ENCODE data around the gene FECH.

The FECH gene

DNA sequence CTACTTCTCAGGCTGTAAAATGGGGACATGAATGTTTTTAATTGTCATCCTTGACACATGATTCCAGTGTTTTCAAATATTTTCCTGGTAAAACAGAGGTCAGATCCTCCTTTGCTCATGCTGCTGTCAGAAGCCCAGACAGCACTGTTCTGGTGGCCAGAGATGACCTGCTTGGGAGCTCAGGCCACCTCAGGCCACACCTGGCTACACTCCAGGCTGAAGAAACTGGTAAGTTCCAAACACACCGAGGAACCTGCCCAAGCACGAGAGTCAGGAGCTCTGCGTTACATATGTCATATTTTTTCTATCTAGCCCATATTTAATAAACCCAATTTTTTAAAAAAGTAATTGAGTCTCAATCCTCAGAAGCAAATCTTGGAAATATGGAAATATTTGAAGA, 47.9 kb downstream of the FECH start (continued):
- no peak for TF ChIP-seq HIC1 (tag by site-specific recombination; IDR thresholded peaks at IDR 0.05)
- TF ChIP-seq ZNF677 (tag by site-specific recombination; IDR thresholded peaks at IDR 0.05): no peak
- TF ChIP-seq ZEB2 (tag by site-specific recombination; IDR thresholded peaks at IDR 0.05): no peak
- no peak for TF ChIP-seq ZFP41 (tag by site-specific recombination; IDR thresholded peaks at IDR 0.05; ENCODE audit: borderline replicate concordance)
- no peak for TF ChIP-seq ZNF214 (tag by site-specific recombination; IDR thresholded peaks at IDR 0.05; ENCODE audit: borderline replicate concordance)
- no peak for TF ChIP-seq KLF16 (tag by site-specific recombination; IDR thresholded peaks at IDR 0.05)
- TF ChIP-seq ZSCAN4 (tag by site-specific recombination; IDR thresholded peaks at IDR 0.05): no peak
- no peak for TF ChIP-seq ZNF223 (tag by site-specific recombination; IDR thresholded peaks at IDR 0.05)
- TF ChIP-seq HOXA7 (CRISPR knock-in tag; IDR thresholded peaks at IDR 0.05; ENCODE audit: borderline replicate concordance): no peak
- TF ChIP-seq ZNF776 (tag by site-specific recombination; IDR thresholded peaks at IDR 0.05; ENCODE audit: borderline replicate concordance): no peak

DNA sequence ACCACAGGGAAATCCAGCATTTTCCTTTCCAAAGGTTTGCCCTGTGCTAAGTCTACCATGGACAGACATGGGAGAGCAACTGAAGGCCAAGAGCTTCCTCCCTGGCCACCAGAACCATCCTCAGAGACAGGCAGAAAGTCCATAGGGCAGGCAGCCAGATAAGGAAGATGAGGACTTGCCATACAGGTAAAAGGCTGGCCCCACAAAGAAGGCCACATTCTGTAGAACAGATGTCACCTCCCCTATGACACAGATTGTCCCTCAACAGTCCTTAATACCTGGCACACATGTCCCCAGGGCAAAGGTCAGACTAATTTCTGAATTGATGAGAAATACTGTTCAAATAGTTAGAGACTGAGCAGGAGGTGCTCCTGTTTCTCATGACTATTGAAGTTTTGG, 52.0 kb downstream of the FECH start:
- Histone ChIP-seq H3K36me3 (ENCODE audit: control insufficient read depth in 2 of 2, insufficient read depth in 1 of 2, low read length in 2 of 2) (no peaks in the 10 kb centered on the region), H3K4me1 (ENCODE audit: control insufficient read depth, insufficient read depth, low read length) (0 out of 2 replicates have a peak, but pooled peaks cover 4% of the 10 kb centered on the region), H3K4me3 (ENCODE audit: low read depth, low read length) (no peak overlapping the region), H3K9me3 (ENCODE audit: control insufficient read depth, insufficient read depth, low read depth, low read length) (no peaks in the 10 kb centered on the region), H3K27ac (ENCODE audit: extremely low read depth, low read depth, low read length) (no peak overlapping the region)
- ChIA-PET POLR2A (no interaction called here), CTCF (interaction anchor here (0.7 to 1.3 kb wide), 3 partner anchors 24 to 82 kb away, joined by 3 to 6 read pairs (median 3); no protein-coding TSS in a partner anchor)
- TF ChIP-seq ZNF596 (tag by site-specific recombination; IDR thresholded peaks at IDR 0.05): no peak
- no peak for TF ChIP-seq ZNF354C (tag by site-specific recombination; IDR thresholded peaks at IDR 0.05; ENCODE audit: borderline replicate concordance, low read depth)
- TF ChIP-seq ZNF350 (tag by site-specific recombination; IDR thresholded peaks at IDR 0.05): no peak
- no peak for TF ChIP-seq ZNF473 (tag by site-specific recombination; IDR thresholded peaks at IDR 0.05)
- TF ChIP-seq MZF1 (tag by site-specific recombination; IDR thresholded peaks at IDR 0.05; ENCODE audit: borderline replicate concordance): no peak
- no peak for TF ChIP-seq ZNF157 (tag by site-specific recombination; IDR thresholded peaks at IDR 0.05)
- TF ChIP-seq ZFP69B (tag by site-specific recombination; IDR thresholded peaks at IDR 0.05): no peak
- TF ChIP-seq ZNF148 (tag by site-specific recombination; IDR thresholded peaks at IDR 0.05; ENCODE audit: borderline replicate concordance): no peak
- TF ChIP-seq PRDM6 (tag by site-specific recombination; IDR thresholded peaks at IDR 0.05): no peak
- no peak for TF ChIP-seq ZNF701 (tag by site-specific recombination; IDR thresholded peaks at IDR 0.05)
- TF ChIP-seq OSR2 (tag by site-specific recombination; IDR thresholded peaks at IDR 0.05): no peak
- TF ChIP-seq ZFHX2 (tag by site-specific recombination; conservative IDR thresholded peaks at IDR 0.05): no peak
- no peak for TF ChIP-seq ZNF221 (tag by site-specific recombination; IDR thresholded peaks at IDR 0.05; ENCODE audit: borderline replicate concordance)
